ENCODE results near the gene MYO18A. TPM values are rescaled to one million over a fixed set of nuclear protein-coding genes. Genes with fewer than 3 reads are reported as not detected.
"Not testable (repeated sequence)": the region's sequence is repeated elsewhere in the genome, so short reads cannot be mapped to it uniquely, and the experiment has no call there.

MYO18A gene
- total and polyA plus RNA-seq, 10 of the 15 experiments (the other 5 are each of a cell fraction or from before 2014, with no cell fraction given), result 2.9 to 66.0 (median 24.5) TPM

DNA sequence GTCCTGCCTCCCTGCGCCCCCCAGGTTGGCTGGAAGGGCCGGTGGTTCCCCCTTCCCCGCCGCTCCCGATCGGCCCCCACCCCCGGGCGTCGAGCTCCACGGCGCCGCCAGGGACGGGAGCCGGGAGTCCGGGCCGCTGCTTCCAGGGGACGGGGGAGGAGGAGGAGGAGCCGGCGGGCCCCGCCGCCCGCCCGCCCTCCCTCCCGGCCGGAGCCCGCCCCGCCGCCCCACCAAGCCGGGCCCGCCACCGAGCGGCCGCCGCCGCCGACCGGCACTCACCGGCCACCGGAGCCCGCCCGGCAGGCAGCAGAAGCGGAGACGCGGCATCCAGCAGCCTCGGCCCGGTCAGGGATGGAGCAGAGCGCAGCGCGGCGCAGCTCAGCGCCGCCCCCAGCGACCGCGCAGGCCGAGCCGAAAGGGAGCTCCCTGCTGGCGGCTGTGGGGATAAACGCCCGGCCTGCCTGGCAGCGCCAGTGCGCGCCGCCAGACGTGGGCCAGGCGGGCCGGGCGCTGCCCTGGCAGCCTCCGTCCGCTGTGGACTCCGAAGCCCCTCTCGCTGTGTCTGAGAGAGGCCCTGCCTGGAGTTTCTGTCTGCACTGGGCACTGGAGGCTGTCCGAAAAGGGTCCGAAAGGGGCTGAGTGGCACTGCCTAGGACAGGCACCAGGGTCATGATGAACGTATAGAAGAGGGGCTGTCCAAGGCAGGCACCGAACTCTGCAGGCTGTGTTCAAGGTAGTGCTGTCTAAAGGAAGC lies at the start of gene MYO18A (continued):
- TF ChIP-seq, protein P1, sequence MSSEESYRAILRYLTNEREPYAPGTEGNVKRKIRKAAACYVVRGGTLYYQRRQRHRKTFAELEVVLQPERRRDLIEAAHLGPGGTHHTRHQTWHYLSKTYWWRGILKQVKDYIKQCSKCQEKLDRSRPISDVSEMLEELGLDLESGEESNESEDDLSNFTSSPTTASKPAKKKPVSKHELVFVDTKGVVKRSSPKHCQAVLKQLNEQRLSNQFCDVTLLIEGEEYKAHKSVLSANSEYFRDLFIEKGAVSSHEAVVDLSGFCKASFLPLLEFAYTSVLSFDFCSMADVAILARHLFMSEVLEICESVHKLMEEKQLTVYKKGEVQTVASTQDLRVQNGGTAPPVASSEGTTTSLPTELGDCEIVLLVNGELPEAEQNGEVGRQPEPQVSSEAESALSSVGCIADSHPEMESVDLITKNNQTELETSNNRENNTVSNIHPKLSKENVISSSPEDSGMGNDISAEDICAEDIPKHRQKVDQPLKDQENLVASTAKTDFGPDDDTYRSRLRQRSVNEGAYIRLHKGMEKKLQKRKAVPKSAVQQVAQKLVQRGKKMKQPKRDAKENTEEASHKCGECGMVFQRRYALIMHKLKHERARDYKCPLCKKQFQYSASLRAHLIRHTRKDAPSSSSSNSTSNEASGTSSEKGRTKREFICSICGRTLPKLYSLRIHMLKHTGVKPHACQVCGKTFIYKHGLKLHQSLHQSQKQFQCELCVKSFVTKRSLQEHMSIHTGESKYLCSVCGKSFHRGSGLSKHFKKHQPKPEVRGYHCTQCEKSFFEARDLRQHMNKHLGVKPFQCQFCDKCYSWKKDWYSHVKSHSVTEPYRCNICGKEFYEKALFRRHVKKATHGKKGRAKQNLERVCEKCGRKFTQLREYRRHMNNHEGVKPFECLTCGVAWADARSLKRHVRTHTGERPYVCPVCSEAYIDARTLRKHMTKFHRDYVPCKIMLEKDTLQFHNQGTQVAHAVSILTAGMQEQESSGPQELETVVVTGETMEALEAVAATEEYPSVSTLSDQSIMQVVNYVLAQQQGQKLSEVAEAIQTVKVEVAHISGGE (CRISPR knock-in tag; IDR thresholded peaks at IDR 0.05), result no peak
- TF ChIP-seq POLR2A (IDR thresholded peaks at IDR 0.05; ENCODE audit: low read depth, low read length), result peak; percentile 64

DNA sequence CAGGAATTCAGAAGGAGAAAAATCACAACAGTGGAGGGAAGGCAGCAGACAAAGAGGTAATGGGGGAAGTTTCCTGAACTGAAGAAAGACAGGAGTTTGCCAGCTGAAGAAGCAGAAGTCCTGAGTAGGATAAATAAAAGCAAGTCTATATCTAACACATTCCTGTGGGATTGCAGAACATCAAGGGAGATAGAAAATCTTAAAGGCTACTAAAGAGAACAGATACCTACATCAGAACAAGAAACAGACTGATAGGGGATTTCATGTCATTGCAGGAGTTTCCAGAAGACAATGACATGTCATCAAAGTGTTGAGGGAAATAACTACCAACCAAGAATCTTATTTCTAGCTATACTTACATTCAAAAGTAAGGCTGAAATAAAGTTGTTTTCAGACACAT lies 45.2 kb upstream of the MYO18A start:
- Histone ChIP-seq H3K9me3 (replicated peaks; ENCODE audit: control insufficient read depth, insufficient read depth, low read length) (no peaks in the 10 kb centered on the region), H3K79me2 (ENCODE audit: control insufficient read depth, insufficient read depth, low read length) (no peaks in the 10 kb centered on the region), H3K27ac (ENCODE audit: control insufficient read depth, insufficient read depth) (peak overlapping the region; percentile 31; the same call in 1 of the 2 replicates), H2AFZ (ENCODE audit: control insufficient read depth, low read depth, low read length) (peak overlapping the region; percentile 69), H3K4me3 (no peak overlapping the region), H3K4me2 (ENCODE audit: control insufficient read depth, insufficient read depth) (peak overlapping the region; percentile 48; the same call in 1 of the 2 replicates), H3K9ac (ENCODE audit: control insufficient read depth, insufficient read depth, low read length) (no peak overlapping the region), H3K27me3 (replicated peaks in 1 of 2; ENCODE audit: control insufficient read depth in 2 of 2, insufficient read depth in 2 of 2, low read length in 1 of 2) (no peaks in the 10 kb centered on the region), H3K4me1 (ENCODE audit: control insufficient read depth, insufficient read depth, low read length) (peaks cover 7% of the 10 kb centered on the region), H3K36me3 (ENCODE audit: control insufficient read depth in 2 of 2, insufficient read depth in 2 of 2, low read length in 1 of 2) (no peaks in the 10 kb centered on the region), H4K20me1 (ENCODE audit: control insufficient read depth, insufficient read depth) (no peaks in the 10 kb centered on the region)
- FAIRE-seq (no peak), DNase-seq (ENCODE audit: low read depth, low spot score) (no peak), ATAC-seq (peak; percentile 71)
- ChIA-PET POLR2A (interaction anchor here (1.0 to 1.4 kb wide), 2 partner anchors 8 to 80 kb away, joined by 3 to 7 read pairs; no protein-coding TSS in a partner anchor), CTCF (interaction anchor here (0.7 to 1.5 kb wide), 9 partner anchors 9 to 132 kb away, joined by 3 to 9 read pairs (median 4); no protein-coding TSS in a partner anchor), SMC1A (ENCODE audit: uncharacterized antibody, unreplicated experiment) (interaction anchor here (1.1 to 1.8 kb wide), 3 partner anchors 15 to 76 kb away, joined by 3 to 11 read pairs (median 3); no protein-coding TSS in a partner anchor), RAD21 (ENCODE audit: unreplicated experiment) (interaction anchor here (0.7 to 2.3 kb wide), 7 partner anchors 9 to 101 kb away, joined by 3 to 11 read pairs (median 4); partner anchors contain the start of gene MYO18A)
- TF ChIP-seq FOXK2 (IDR thresholded peaks at IDR 0.05) (no peak), NFIC (IDR thresholded peaks at IDR 0.05; ENCODE audit: low read depth, low read length) (0 out of 2 replicates have a peak, but pooled peaks have one; percentile 15), STAT3 (IDR thresholded peaks at IDR 0.05; ENCODE audit: low read depth, low read length) (no peak)
- BruUV-seq (replicated peaks), result no TSS peak
- in situ Hi-C loops (cut with MboI), result no loop called here
- intact Hi-C loops (cut with micrococcal nuclease; ENCODE audit: unreplicated experiment), result no loop called here

DNA sequence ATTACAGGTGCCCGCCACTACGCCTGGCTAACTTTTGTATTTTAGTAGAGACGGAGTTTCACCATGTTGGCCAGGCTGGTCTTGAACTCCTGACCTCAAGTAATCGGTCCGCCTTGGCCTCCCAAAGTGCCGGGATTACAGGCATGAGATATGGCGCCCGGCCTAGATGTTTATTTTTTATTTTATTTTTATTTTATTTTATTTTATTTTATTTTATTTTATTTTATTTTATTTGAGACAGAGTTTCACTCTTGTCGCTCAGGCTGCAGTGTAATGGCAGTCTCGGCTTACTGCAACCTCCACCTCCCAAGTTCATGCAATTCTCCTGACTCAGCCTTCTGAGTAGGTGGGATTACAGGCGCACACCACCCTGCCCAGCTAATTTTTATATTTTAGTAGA lies 41.1 kb upstream of the MYO18A start:
- CTCF ChIA-PET, result interaction anchor here (1.0 to 12.4 kb wide), 10 partner anchors 17 to 105 kb away, joined by 3 to 358 read pairs (median 19); no protein-coding TSS in a partner anchor
- in situ Hi-C loops (cut with MboI); H3K9me3 ChIP-seq (replicated peaks; ENCODE audit: control insufficient read depth, insufficient read depth, low read length); H3K27ac ChIP-seq (ENCODE audit: control insufficient read depth, insufficient read depth); H3K79me2 ChIP-seq (ENCODE audit: control insufficient read depth, insufficient read depth, low read length); DNase-seq (ENCODE audit: low read depth, low spot score); H3K4me1 ChIP-seq (ENCODE audit: control insufficient read depth, insufficient read depth, low read length); H2AFZ ChIP-seq (ENCODE audit: control insufficient read depth, low read depth, low read length); H3K4me2 ChIP-seq (ENCODE audit: control insufficient read depth, insufficient read depth); ATAC-seq; BruUV-seq (replicated peaks); FAIRE-seq; H3K36me3 ChIP-seq (ENCODE audit: control insufficient read depth in 2 of 2, insufficient read depth in 2 of 2, low read length in 1 of 2); H3K9ac ChIP-seq (ENCODE audit: control insufficient read depth, insufficient read depth, low read length); H3K27me3 ChIP-seq (replicated peaks in 1 of 2; ENCODE audit: control insufficient read depth in 2 of 2, insufficient read depth in 2 of 2, low read length in 1 of 2); H4K20me1 ChIP-seq (ENCODE audit: control insufficient read depth, insufficient read depth); intact Hi-C loops (cut with micrococcal nuclease; ENCODE audit: unreplicated experiment); H3K4me3 ChIP-seq: not testable (repeated sequence)
- SMC1A ChIA-PET (ENCODE audit: uncharacterized antibody, unreplicated experiment), result interaction anchor here (1.3 to 7.4 kb wide), 4 partner anchors 10 to 97 kb away, joined by 3 to 150 read pairs (median 10); no protein-coding TSS in a partner anchor
- POLR2A ChIA-PET, result interaction anchor here (1.2 to 2.8 kb wide), 2 partner anchors 71 to 72 kb away, joined by 4 to 14 read pairs; no protein-coding TSS in a partner anchor
- RAD21 ChIA-PET (ENCODE audit: unreplicated experiment), result interaction anchor here (1.4 to 9.7 kb wide), 2 partner anchors 19 to 73 kb away, joined by 3 to 182 read pairs; no protein-coding TSS in a partner anchor
- WGBS (ENCODE audit: insufficient coverage, insufficient replicate concordance, low lambda C conversion rate, missing lambda C conversion rate), result 88% methylated on average over 11 of the region's 11 CpGs

Measured in GM12878 (cell line).